Measurements from ENCODE around the gene TMEM154.
A peak's percentile ranks its signal among the peaks of the same experiment; 100 is the strongest.
"Not testable (repeated sequence)": the region's sequence is repeated elsewhere in the genome, so short reads cannot be mapped to it uniquely, and the experiment has no call there.

TMEM154 gene

DNA sequence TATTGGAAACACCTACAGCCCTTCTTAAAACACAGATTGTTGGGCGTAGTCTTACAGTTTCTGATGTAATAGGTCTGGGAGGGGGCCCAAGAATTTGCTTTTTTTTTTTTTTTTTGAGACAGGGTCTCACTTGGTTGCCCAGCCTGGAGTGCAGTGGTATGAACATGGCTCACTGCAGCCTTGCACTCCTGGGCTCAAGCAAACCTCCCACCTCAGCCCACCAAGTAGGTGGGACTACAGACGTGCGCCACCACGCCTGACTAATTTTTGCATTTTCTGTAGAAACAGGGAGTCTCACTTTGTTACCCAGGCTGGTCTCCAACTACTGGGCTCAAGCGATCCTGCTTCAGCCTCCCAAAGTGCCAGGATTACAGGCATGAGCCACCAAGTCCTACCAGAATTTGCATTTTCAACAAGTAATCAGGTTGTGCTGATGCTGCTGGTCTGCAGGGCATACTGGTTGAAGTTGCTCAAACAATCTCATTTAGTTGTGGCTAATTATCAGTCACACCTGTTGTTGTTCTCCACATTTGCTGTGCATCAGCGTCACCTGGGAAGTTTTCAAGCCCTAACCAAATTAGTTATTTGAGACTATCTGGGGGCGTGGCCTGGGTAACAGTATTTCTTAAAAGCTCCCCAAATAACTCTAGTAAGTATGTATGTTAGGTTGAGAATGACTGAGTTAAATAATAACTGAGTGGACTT, 14.0 kb downstream of the TMEM154 start:
- peak; percentile 70 for DNase-seq

DNA sequence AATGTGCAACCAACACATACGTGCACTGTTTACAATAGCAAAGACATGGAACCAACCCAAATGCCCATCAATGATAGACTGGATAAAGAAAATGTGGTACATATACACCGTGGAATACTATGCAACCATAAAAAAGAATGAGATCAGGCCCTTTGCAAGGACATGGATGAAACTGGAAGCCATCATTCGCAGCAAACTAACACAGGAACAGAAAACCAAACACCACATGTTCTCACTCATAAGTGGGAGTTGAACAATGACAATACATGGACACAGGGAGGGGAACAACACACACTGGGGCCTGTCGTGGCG, 15.8 kb downstream of the TMEM154 start:
- not testable (repeated sequence) for DNase-seq

DNA sequence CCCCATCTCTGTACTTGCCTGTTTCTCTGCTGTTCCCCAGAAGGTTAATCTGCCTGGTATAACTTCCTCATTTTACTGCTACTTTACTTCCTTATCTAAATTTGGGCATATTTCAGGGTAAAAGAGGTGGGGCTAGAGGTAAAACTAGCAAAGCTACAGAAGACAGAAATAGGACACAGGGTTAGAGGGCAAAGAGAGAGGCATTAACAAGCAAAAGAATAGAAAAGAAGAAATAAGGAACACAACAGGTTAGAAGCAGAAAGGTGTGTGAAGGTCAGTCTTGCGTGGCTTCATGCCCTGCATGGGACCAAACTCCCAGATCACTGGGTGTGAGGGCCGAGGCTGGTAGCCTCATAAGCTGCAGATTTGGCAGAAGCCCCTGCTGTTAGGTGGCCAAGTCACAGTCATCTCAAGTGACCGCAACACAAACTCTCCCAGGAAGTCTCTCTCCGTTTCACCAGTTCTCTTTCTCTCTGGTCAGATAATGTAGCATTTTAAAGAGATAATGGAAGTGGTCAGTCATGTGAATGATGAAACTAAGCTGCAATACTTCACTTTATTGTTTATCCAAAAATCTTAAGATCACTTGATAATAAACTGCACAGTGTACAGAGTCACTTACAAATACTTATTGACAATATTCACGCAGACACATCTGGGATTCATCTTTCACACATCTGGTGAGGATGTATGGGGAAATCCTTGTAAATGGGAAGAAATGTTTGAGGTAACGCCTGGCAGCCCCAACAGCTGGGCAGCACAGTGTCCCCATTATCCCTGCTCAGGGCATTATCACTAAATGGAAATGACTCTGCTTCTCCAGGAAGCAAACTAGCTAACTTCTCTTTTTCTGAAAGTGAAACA, 16.4 kb downstream of the TMEM154 start:
- no peak for DNase-seq

DNA sequence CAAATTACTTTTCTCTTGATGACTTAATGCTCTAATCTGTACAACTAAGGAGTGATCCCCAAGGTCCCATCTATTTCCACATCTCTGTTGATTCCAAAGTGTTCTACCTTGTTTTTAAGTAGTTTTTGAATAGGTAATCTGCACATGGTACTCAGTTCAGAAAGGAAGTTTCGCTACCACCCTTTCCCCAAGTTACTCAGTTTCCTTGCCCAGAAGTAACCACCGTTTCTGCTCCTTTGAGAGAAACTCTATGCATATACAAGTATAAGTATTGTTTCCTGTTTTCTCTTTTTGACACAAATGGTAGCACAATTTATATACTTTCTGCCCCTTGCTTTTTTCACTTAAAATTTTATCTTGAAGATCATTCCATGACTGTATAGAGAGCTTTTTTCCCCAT, 18.1 kb downstream of the TMEM154 start:
- no peak for DNase-seq

DNA sequence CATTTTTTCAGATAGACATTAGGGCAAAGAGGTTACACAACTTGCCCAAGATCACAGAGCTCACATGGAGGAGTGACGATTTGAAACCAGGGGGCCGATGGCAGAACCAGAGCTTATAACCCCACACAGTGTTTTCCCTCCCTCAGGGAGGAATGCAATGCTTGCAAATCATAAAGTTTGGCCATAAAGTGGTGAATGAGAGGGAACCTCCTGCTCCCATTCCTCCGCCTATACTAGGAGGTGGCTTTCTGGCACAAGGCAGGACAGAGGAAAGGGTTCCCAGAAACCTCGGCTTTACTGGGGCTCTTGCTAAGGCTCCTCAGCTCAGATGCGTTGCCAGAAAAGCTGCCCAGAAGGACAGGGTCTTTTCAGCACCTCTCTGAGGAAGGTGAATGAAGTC, 19.3 kb downstream of the TMEM154 start:
- no peak for DNase-seq

DNA sequence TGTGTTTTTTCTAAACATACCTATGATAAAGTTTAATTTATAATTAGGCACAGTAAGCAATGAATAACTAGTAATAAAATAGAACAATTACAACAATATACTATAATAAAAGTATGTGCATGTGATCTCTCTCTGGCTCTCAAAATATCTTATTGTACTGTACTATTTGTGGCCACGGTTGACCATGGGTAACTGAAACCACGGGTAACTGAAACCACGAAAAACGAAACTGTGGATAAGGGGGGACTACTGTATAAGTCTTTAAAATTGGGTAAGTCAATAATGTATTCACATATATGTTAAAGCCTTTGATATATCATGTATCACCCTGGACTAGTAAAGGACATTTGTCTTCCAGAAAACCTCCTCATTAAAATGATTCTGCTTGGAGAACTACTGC, 20.0 kb downstream of the TMEM154 start:
- no peak for DNase-seq

DNA sequence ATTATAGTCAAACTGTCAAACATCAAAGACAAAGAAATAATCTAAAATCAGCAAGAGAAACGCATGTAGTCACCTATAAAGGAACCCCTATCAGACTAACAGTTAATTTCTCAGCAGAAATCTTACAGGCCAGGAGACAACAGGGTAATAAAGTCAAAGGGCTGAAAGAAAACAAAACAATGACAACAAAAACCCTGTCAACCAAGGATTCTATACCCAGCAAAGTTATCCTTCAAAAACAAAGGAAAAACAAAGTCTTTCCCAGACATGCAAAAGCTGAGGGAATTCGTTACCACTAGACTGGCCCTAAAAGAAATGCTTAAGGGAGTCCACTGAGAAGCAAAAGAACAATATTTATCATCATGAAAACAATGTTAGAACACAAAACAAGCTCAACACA, 22.1 kb downstream of the TMEM154 start:
- no peak for DNase-seq

DNA sequence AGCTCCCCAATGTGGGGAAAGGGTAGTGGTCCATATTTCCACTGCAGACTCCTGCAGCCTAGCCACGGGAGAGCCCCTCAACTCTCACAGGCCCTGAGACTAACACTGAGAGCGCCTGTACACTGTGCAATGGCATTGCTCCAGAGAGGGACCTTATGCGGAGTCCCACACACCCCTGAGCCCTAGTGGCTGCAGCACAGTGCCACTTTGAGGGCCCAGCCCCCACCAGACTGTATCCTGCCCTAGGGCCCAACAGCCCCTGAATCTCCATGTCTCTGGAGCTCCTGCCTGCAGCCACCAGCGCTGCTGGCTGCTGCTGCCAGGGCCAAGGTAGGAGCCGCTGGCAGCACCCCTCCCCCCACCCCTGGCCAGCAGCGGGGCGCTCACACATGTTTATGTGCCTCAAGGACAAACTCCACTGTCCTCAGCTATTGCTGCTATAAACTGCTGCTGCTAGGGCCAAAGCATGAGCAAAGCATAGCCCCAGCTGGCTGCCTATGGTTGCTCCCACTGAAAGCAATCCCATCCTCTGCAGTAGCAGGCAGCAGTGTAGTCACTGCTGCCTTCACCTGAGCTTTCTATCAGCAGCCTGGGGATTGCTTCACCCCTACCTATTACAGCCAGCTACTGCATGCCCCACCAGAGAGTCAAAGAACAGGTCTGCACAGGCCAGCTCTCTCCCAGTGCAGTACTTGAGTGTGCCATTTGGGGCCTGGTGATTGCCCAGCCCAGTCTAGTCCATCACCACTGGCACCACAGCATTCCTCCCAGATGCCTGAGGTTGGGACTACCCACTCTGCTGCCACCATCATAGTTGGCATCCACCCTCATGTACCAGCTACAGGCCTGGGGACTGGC, 24.3 kb downstream of the TMEM154 start:
- DNase-seq = no peak

DNA sequence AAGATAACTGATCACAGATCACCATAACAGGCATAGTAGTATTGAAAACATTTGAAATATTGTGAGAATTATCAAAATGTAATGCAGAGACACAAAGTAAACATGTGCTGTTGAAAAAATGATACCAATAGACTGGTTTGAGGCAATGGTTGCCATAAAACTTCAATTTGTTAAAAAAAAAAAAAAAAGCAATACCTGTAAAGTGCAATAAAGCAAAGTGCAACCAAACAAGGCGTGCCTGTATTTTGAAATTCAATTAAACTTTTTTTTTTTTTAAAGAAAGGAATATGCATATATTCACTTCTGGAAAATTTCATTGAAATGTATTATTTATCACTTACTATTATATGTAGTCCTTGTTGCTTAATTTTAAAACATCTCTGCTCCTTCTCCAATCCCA, 27.7 kb downstream of the TMEM154 start:
- no peak for DNase-seq

DNA sequence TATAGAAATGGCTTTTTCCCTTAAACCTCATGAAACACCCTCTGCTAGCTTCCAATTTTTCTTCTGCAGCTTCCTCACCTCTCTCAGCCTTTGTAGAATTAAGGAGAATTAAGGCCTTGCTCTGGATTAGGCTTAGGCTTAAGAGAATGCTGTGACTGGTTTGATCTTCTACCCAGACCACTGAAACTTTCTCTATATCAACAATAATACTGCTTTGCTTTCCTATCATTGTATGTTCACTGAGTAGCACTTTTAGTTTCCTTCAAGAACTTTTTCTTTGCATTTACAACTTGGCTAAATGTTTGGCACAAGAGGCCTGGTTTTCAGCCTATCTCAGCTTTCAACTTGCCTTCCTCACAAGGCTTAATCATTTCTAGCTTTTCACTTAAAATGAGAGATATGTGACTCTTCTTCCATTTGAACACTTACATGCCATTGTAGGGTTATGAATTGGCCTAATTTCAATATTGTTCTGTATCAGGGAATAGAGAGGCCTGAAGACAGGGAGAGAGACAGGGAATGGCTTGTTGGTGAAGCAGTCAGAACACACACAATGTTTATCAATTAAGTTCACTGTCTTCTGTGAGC, 28.2 kb downstream of the TMEM154 start:
- DNase-seq = no peak

DNA sequence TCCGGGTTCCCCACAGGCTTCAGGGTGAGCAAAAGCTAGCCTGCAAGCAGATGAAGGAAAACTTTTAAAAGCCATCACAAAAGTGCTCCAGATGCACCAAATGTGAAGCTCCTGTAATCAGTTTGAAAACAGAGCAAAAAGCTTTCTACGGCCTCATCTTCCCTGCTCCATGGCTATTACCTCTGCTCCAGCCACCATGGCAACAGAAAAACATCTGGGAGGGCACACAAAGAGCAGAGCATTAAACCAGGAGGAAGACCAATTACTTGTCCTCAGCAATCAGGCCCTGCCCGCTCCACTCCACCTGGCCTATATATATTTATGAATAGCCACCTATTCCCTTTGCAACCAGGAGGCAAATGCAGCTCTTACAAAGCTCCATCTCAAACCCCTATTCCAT, 33.6 kb downstream of the TMEM154 start:
- DNase-seq = no peak

DNA sequence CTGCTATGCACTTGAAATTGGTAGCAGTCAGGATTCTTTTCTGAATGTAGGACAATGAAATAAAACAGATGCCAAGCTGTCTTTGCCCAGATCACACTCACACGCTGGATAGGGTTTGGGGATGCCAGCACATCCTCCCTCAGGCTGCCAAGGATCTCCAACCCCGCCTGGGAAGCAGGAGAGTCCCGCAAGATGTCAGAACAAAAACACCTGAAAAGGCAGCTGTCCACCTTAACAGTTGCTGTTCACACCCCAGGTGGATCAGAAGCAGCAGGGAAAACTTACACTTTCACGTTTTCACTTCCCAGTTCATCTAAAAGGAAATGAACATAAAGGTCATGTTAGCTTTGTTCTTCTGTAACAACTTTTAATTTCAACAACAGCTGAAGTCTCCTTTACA, 35.7 kb downstream of the TMEM154 start:
- no peak for DNase-seq

DNA sequence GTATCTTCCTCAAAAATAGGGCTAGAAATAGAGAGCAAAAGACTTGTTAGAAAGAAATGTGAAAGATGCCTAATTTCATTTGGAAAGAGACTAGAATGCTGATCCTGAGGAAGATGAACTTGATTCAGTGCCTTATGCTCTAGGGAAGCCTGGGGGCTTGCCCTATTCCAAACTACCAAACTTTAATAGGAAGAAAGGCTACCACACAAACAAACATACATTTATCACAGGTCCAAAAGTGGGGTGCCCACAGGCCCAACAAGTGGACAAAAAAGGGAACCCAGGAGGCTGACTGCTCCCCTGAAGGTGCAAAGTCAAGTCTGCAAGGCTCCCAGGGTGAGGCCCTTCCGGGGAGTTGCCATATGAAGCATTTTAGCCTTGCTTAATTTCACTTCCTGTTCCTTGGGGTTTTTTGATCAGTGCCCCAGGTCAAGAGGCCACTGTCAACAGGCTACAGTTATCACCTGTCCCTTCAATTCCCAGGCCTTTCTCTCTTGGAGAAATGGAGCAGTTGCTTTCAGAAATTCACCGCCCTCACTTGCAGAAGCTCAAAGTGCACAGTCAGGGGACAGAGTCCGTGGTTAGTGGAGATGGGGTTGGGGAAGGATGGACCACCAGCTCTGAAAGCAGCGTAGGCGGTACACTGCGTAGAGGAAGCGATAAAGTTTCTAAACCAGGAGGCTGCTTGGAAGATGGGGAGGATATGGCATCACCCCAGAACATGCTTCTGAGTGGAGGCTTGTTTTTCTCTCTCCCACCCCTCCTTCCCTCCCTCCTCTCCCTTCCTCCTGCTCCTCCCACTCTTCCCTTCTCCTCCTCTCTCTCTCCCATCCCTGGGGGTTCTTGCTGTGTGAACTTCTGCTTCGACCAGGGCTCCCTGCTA, 36.4 kb downstream of the TMEM154 start:
- DNase-seq = no peak

DNA sequence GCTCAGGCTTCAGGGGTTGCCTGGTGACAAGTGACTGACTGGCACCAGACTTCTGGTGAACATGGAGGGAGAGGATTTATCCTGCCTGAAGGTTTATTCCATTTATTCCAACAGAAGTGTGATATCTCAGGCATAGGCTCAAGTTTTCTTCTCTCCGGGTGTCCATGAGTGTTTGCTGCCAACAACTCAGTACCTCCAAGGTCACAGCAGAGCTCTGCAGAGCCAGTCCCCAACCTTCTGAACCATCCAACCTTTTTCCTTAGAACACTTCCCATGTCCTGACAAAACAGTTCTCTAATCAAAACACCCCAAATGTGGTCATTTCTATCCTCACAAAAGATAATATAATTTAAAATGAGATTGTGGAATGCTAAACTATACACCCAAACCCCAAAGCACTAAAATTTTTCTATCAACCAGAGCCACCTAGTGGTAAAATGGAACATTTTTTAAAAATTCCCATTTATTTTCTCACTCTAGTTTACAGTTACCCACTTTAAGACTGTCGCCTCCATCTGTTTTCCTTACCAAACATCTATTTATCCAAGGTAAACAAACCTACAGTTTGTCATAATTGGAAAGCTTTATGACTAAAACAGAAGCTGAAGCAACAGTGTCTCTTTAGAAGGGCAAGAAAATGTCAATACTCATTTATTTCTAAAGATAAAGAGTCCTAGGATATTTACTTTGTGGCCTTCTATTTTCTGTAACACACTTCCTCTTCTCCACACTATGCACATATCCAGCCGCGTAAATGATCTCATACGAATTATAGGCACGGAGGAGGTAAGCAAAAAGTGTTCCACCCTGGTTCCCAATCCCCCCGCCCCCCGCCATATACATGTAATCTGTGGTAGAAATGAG, 39.5 kb downstream of the TMEM154 start:
- peak; percentile 26 for DNase-seq

DNA sequence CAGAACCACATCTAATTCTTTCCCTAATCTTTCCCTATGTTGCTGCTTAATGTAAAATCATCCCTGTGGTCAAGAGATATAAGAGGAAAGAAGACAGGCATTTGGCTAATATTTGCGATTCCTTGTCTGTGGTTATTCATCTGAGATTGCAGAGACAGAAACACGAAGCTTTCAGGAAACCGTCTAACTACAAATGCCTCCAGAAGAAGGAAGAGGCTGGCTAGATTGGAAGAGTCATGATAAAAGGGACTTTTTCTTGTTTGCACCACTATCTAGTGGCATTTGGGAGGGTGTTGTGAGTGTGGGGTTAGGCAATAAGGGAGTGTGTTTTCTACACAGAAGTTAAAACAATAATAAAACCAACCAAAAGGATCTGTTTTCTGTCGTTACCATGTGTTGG, 43.9 kb downstream of the TMEM154 start:
- no peak for DNase-seq

DNA sequence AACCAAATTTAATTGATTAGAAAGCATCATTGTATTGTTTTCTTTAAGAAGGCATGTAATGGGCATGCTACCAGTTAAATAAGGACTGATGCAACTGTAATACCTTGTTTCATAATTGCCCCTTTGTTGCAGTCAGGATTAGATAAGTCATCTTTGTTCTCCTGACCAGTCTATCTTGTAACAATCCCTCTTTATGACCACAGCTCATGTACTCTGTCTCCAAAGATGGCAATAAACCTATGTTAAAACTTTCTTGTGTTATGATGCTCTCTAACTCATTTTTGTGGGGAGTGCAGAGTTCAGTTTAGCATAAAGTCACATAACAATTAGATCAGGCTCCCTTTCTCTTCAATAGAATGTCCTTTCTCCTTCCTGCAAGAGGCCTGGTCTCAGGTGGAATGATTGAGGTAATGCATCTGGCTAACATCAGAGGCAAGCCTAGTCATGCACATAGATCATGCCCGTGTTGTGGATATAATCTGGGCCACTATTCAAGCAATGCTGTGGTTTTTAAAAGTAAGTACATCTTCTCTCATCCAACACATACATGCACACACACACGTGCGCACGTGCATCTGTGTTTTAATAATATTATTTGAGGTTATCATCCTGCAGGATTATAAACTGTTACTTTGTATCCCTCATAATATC, 45.6 kb downstream of the TMEM154 start:
- peak; percentile 28 for DNase-seq

DNA sequence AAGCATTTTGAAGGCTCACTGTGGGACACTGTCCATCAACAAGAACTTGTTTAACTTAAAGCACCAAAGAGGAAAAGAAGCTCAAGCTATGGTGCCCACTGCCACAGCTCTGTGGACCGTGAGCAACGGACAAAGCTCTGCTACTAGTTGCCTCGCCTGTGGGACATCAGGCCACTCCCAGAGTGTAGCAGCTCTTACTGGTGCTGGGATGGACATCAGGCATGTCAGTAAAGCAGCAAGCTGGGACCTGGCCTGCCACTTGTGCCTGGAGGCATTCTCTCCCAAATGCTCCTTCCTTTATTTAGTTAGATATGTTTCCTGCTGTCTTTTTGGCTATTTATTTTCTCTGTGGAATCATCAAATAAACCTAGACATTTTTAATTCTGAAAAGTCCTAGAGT, 46.7 kb downstream of the TMEM154 start:
- no peak for DNase-seq

DNA sequence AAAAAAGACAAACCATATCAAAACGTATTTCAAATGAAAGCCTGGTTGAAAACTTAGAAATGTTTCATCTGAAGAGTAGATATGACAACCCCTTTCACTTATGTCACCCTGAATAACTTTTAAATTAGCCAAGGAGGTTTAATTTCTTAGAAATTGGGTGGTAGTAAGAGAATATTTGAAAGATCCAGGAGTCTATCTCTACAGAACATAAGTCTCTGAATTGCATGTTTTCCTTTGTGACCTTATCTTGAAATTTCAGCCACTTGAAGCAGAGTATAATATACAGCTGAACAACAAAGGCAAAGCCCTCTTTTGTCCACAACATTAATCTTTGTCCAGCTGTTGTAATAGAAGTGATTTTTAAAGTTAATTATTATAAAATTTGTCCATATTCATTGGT, 49.5 kb downstream of the TMEM154 start:
- no peak for DNase-seq

DNA sequence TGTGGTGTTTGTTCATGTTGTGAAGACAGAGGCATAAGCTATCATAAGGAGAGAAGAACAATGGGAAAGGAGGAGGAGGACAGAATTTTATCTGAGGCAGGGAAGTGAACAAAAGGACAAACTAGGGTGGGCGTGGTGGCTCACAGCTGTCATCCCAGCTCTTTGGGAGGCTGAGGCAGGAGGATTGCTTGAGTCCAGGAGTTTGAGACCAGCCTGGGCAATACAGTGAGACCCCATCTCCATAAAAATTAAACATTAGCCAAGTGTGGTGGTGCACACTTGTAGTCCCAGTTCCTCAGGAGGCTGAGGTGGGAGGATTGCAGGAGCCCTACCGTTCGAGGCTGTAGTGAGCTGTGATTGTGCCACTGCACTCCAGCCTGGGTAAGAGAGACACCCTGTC, 49.9 kb downstream of the TMEM154 start:
- DNase-seq = no peak

DNA sequence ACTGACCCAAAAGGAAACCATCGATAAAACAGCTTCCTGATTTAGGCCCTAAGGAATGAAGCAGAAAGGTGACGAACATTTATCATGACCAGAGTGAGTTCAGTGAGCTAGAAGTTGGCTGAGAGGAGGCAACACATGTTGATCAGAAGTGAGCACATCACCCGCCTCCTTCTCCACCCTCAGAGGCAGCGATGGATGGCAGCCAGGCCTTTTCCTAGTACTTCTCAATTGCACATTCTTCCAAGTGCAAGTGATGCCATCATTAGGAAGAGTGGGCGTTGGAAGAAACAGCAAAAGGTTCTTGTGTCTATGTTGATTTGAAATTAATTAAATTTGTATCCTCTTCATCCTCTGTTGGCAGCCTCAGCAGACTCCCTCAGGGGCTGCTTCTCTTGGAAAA, 51.7 kb downstream of the TMEM154 start:
- no peak for DNase-seq

DNA sequence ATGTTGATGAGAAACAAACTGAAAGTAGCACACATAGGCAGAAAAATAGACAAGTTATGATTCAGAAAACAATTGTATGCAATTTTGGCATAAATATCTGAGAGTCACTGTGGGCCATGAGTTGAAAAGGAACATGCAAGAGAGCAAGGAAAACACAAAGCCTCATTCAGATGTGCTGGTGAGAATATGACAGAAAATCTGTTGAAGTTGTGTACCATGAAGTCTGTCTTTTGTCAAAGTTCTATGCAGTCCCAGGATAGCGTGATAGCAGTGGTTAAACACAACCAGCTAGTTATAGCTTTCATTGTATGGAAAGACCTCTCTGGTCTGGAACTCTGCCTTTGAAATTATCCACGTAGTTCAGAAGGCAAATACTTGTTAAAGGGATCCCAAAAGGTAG, 53.0 kb downstream of the TMEM154 start:
- no peak for DNase-seq

All from NCI-H526 treated with DMSO at 0.1 percent for 48 hours (cell line).